SJSA1 (cell line): Measurements from ENCODE around the gene RRP1. TPM values are rescaled to one million over a fixed set of nuclear protein-coding genes. Genes with fewer than 3 reads are reported as not detected.

ENCODE experiments used
- DNase-seq, 2 experiments: peaks; one replicate each; pipeline ENCODE4 v3.0.0-alpha.2; 2015 to 2020; ENCODE audit warnings: low spot score in 2 of 2, low read depth in 1 of 2
- H3K27ac ChIP-seq: fragments of 250-450 bp; sonication (Bioruptor Pico); 2 replicates; pipeline ENCODE4 v1.5.1; 2020; ENCODE audit warnings: mild to moderate bottlenecking, moderate library complexity
- H3K27me3 ChIP-seq: fragments of 250-450 bp; sonication (Bioruptor Pico); replicated peaks from 2 replicates; pipeline ENCODE4 v1.5.1; 2020; ENCODE audit warnings: mild to moderate bottlenecking, moderate library complexity
- H3K36me3 ChIP-seq: fragments of 250-450 bp; sonication (Bioruptor Pico); 2 replicates; pipeline ENCODE4 v1.5.1; 2020; ENCODE audit warnings: mild to moderate bottlenecking
- H3K4me1 ChIP-seq: fragments of 250-450 bp; sonication (Bioruptor Pico); replicated peaks from 2 replicates; pipeline ENCODE4 v1.6.1; 2021; ENCODE audit warnings: mild to moderate bottlenecking
- H3K4me3 ChIP-seq: fragments of 250-450 bp; sonication (Bioruptor Pico); 2 replicates; pipeline ENCODE4 v1.5.1; 2020; ENCODE audit warnings: mild to moderate bottlenecking
- H3K9me3 ChIP-seq: fragments of 250-450 bp; sonication (Bioruptor Pico); replicated peaks from 2 replicates; pipeline ENCODE4 v1.5.1; 2020; ENCODE audit warnings: mild to moderate bottlenecking
- total RNA-seq: library from RNA; depleted of rRNA; stranded (reverse); fragments of >200 nt; shearing (Covaris generic); gene quantifications from 2 replicates; pipeline ENCODE4 v1.2.3, GENCODE V29; 2014; rRNA removed

Gene RRP1
- total RNA-seq, 1 experiment from 2014 or later, result 29.2 TPM

DNA sequence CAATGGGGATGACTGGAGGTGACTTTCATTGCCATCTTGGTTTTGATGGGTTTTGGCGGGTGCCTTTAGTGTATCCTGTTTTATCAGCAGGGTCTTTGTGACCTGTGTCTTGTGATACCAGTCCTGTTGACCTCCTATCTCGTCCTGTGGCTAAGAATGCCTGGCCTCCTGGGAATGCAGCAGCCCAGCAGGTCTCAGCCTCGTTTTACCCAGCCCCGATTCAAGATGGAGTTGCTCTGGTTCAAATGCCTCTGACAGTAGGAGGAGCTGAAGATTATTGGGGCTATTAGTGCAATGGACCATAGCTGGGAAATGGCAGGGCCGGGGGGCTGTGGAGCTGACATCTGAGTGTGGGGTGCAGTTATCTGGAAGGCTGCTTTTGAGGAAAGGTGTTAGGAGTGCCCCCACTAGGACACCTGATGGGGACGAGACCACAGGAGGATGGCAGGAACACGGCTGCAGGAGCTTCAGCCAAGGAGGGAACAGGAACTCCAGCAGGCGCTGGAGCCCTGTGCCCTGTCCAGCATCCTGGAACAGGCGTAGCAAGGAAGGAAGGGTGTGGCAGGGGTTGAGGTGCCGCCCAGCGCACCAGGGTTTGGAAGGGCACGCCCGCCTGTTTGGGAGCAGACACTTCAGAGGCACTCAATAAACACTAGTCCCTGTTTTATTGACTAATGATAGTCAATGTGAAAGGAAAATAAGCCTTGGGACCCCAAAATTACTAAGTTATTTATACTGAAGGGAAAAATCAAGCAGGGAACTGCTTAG, 60.3 kb downstream of the RRP1 start:
- Histone ChIP-seq H3K4me1 (no peaks in the 10 kb centered on the region), H3K36me3 (no peaks in the 10 kb centered on the region), H3K4me3 (no peak overlapping the region), H3K27ac (no peak overlapping the region), H3K27me3 (no peaks in the 10 kb centered on the region), H3K9me3 (no peaks in the 10 kb centered on the region; the same call in 1 of the 2 replicates)
- DNase-seq, result no peak

GRCh38 chr21:43850728-43851295, 61.4 kb downstream of the RRP1 start:
- no peaks in the 10 kb centered on the region for H3K36me3 ChIP-seq
- no peak overlapping the region for H3K4me3 ChIP-seq
- no peaks in the 10 kb centered on the region; the same call in 1 of the 2 replicates for H3K9me3 ChIP-seq
- H3K4me1 ChIP-seq, result no peaks in the 10 kb centered on the region
- H3K27ac ChIP-seq, result no peak overlapping the region
- no peaks in the 10 kb centered on the region for H3K27me3 ChIP-seq
- no peak for DNase-seq

- no peaks in the 10 kb centered on the region; the same call in 1 of the 2 replicates for H3K9me3 ChIP-seq
- H3K36me3 ChIP-seq, result no peaks in the 10 kb centered on the region
- no peak overlapping the region for H3K4me3 ChIP-seq
- no peaks in the 10 kb centered on the region for H3K27me3 ChIP-seq
- H3K27ac ChIP-seq, result no peak overlapping the region
- no peaks in the 10 kb centered on the region for H3K4me1 ChIP-seq
- DNase-seq, result no peak
Measured at GRCh38 chr21:43851593-43851992, 62.2 kb downstream of the RRP1 start.

GRCh38 chr21:43853851-43854772, 64.7 kb downstream of the RRP1 start:
- no peak overlapping the region for H3K27ac ChIP-seq
- H3K36me3 ChIP-seq, result no peaks in the 10 kb centered on the region
- H3K4me1 ChIP-seq, result peaks cover 22% of the 10 kb centered on the region
- H3K4me3 ChIP-seq, result no peak overlapping the region
- no peaks in the 10 kb centered on the region; the same call in 1 of the 2 replicates for H3K9me3 ChIP-seq
- H3K27me3 ChIP-seq, result no peaks in the 10 kb centered on the region
- DNase-seq, result no peak

Other genes with a start within 250 kb of the RRP1 start
- 1.6 and 2.8 TPM in 2 replicates for gene HSF2BP, start 130.1 kb upstream of the RRP1 start, total RNA-seq
- 35.4 and 37.9 TPM in 2 replicates for gene RRP1B, start 130.0 kb upstream of the RRP1 start, total RNA-seq
- gene PDXK, start 70.4 kb upstream of the RRP1 start, total RNA-seq, result 78.8 and 81.6 TPM in 2 replicates
- 11.9 and 14.9 TPM in 2 replicates for gene CSTB, start 13.3 kb upstream of the RRP1 start, total RNA-seq
- gene AGPAT3, start 75.6 kb downstream of the RRP1 start, total RNA-seq, result 43.5 and 66.9 TPM in 2 replicates
- 29.1 and 30.2 TPM in 2 replicates for gene TRAPPC10, start 222.7 kb downstream of the RRP1 start, total RNA-seq